Nephron progenitor cell (in vitro differentiated cells): Measurements from ENCODE around the gene TEX38.
"Not testable (repeated sequence)": the region's sequence is repeated elsewhere in the genome, so short reads cannot be mapped to it uniquely, and the experiment has no call there.

ENCODE experiments used
- DNase-seq: peaks from one replicate; pipeline ENCODE4 v3.0.0; 2021
- H3K27ac Mint-ChIP-seq: 2 replicates; pipeline ENCODE4 v1.8.0; 2021; ENCODE audit warnings: mild to moderate bottlenecking, moderate library complexity, mixed read lengths
- H3K27me3 Mint-ChIP-seq: 2 replicates; pipeline ENCODE4 v1.8.0; 2021; ENCODE audit warnings: mild to moderate bottlenecking, low read depth, mixed read lengths; ENCODE audit not compliant: poor library complexity
- H3K36me3 Mint-ChIP-seq: 2 replicates; pipeline ENCODE4 v1.8.0; 2021; ENCODE audit warnings: low read depth, mixed read lengths
- H3K4me1 Mint-ChIP-seq: 2 replicates; pipeline ENCODE4 v1.8.0; 2021; ENCODE audit warnings: mixed read lengths
- H3K4me3 Mint-ChIP-seq: 2 replicates; pipeline ENCODE4 v1.8.0; 2021; ENCODE audit warnings: mild to moderate bottlenecking, moderate library complexity, mixed read lengths
- H3K9me3 Mint-ChIP-seq: 2 replicates; pipeline ENCODE4 v1.8.0; 2021; ENCODE audit warnings: mild to moderate bottlenecking, moderate library complexity, mixed read lengths
- TF ChIP-seq, protein P1 (sequence below): fragments of 200-600 bp; sonication (generic); IDR thresholded peaks from 2 replicates; pipeline ENCODE4 v1.5.0; 2021; ENCODE audit warnings: antibody characterized with exemption

The TEX38 gene

DNA sequence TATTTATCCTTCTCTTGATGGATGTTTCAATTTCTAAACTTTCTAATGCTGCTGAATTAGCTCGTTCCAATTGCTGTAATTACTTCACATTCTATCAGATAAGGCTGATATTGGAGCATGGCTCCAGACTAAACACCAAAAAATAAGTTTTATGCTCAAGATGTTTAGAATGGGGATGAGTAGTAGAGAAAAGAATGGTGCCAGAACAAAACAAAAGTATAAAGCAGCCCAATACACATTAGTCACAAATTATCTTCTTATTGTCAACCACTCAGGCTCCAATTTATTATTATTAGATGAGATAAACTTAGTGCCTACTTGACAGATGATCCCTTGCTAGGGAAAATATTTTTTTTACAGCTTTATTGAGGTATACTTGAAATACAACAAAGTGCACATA is 25.3 kb upstream of the TEX38 start:
- Mint-ChIP-seq H3K4me3 (no peak overlapping the region), H3K27ac (no peak overlapping the region), H3K9me3 (peaks cover 30% of the 10 kb centered on the region), H3K36me3 (peaks cover 56% of the 10 kb centered on the region), H3K4me1 (peaks cover 5% of the 10 kb centered on the region), H3K27me3 (no peaks in the 10 kb centered on the region)
- no peak for DNase-seq
- TF ChIP-seq, protein P1, sequence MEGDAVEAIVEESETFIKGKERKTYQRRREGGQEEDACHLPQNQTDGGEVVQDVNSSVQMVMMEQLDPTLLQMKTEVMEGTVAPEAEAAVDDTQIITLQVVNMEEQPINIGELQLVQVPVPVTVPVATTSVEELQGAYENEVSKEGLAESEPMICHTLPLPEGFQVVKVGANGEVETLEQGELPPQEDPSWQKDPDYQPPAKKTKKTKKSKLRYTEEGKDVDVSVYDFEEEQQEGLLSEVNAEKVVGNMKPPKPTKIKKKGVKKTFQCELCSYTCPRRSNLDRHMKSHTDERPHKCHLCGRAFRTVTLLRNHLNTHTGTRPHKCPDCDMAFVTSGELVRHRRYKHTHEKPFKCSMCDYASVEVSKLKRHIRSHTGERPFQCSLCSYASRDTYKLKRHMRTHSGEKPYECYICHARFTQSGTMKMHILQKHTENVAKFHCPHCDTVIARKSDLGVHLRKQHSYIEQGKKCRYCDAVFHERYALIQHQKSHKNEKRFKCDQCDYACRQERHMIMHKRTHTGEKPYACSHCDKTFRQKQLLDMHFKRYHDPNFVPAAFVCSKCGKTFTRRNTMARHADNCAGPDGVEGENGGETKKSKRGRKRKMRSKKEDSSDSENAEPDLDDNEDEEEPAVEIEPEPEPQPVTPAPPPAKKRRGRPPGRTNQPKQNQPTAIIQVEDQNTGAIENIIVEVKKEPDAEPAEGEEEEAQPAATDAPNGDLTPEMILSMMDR = no peak

DNA sequence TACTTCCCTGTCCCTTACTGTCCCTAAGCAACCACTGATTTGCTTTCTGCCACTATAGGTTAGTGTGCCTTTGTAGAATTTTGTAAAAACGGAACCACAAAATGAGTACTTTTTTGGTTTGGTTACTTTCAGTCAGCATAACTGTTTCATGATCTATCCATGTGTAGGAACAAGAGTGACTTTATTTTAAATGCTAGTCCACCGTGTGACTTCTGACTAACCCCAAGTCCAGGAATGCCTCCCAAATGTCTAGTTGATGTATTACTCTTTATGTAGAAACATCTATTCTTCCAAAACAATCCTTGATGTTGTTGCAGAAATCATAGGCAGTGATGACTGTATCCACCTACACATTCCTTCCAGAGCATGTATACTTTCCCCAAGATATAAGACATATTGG is 24.8 kb upstream of the TEX38 start:
- Mint-ChIP-seq H3K27me3 (no peaks in the 10 kb centered on the region), H3K4me1 (peaks cover 5% of the 10 kb centered on the region), H3K9me3 (peaks cover 30% of the 10 kb centered on the region), H3K4me3 (no peak overlapping the region), H3K27ac (no peak overlapping the region), H3K36me3 (peaks cover 57% of the 10 kb centered on the region)
- no peak for DNase-seq
- TF ChIP-seq, protein P1 = no peak

DNA sequence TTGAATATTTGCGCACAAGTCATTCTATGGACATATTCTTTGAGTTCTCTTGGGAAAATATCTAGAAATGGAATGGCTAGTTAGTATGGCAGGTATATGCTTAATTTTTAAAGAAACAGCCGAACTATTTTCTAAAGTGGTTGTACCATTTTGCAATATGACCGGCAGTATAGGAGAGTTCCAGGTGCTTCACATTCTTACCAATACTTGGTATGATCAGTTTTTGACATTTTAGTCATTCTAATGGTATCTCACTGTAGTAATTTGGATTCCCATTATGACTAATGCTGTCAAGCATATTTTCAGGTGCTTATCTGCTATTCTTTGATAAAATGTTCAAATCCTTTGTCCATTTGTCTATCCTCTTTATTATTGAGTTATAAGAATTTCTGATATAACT is 24.0 kb upstream of the TEX38 start:
- DNase-seq = no peak
- Mint-ChIP-seq H3K4me3 (no peak overlapping the region), H3K27ac (no peak overlapping the region), H3K4me1 (peaks cover 5% of the 10 kb centered on the region), H3K27me3 (no peaks in the 10 kb centered on the region), H3K36me3 (peaks cover 59% of the 10 kb centered on the region), H3K9me3 (peaks cover 33% of the 10 kb centered on the region)
- TF ChIP-seq, protein P1 = no peak

DNA sequence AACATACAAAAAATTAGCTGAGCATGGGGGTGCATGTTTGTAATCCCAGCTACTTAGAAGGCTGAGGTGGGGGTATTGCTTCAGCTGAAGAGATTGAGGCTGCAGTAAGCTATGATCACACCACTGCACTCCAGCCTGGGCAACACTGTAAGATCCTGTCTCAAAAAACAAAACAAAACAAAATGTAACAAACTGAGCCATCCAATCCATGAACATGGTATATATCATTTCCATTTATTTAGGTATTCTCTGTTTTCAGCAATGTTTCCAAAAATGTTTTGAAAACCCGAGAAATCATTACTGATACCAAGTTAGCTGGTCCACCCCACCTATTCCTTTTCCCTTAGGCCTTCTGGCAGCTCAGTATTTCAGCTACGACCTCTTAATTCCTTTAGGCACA is 21.9 kb upstream of the TEX38 start:
- peaks cover 65% of the 10 kb centered on the region for H3K36me3 Mint-ChIP-seq
- no peak overlapping the region for H3K4me3 Mint-ChIP-seq
- H3K27ac Mint-ChIP-seq = no peak overlapping the region
- TF ChIP-seq, protein P1 = no peak
- H3K9me3 Mint-ChIP-seq = peaks cover 35% of the 10 kb centered on the region
- no peaks in the 10 kb centered on the region for H3K27me3 Mint-ChIP-seq
- DNase-seq = no peak
- peaks cover 13% of the 10 kb centered on the region for H3K4me1 Mint-ChIP-seq

DNA sequence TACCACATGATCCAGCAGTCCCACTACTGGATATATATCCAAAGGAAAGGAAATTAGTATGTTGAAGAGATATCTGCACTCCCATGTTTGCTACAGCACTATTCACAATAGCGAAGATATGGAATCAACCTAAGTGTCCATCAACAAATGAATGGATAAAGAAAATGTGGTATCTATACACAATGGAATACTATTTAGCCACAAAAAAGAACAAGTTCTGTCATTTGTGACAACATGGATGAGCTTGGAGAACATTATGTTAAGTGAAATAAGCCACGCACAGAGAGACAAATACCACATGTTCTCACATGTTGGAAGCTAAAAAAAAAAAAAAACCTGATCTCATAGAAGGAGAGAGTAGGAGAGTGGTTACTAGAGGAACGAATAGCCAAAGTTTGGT is 21.2 kb upstream of the TEX38 start:
- Mint-ChIP-seq H3K4me3 (no peak overlapping the region), H3K27ac (no peak overlapping the region), H3K9me3 (peaks cover 37% of the 10 kb centered on the region), H3K36me3 (peaks cover 72% of the 10 kb centered on the region), H3K4me1 (peaks cover 13% of the 10 kb centered on the region), H3K27me3 (no peaks in the 10 kb centered on the region)
- no peak for DNase-seq
- TF ChIP-seq, protein P1 = no peak

DNA sequence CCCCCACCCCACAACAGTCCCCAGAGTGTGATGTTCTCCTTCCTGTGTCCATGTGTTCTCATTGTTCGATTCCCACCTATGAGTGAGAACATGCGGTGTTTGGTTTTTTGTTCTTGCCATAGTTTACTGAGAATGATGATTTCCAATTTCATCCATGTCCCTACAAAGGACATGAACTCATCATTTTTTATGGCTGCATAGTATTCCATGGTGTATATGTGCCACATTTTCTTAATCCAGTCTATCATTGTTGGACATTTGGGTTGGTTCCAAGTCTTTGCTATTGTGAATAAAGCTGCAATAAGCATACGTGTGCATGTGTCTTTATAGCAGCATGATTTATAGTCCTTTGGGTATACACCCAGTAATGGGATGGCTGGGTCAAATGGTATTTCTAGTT is 20.5 kb upstream of the TEX38 start:
- Mint-ChIP-seq H3K36me3 (peaks cover 78% of the 10 kb centered on the region), H3K9me3 (peaks cover 37% of the 10 kb centered on the region), H3K4me1 (peaks cover 13% of the 10 kb centered on the region)
- H3K27me3 Mint-ChIP-seq, DNase-seq, H3K27ac Mint-ChIP-seq, H3K4me3 Mint-ChIP-seq: not testable (repeated sequence)
